Measurements from ENCODE around the gene FOXA3.

- TF ChIP-seq CTCF (IDR thresholded peaks at IDR 0.05) (no peak), POLR2A (IDR thresholded peaks at IDR 0.05) (no peak)
Measured at GRCh38 chr19:45852145-45852750, 11.9 kb upstream of the FOXA3 start.

Data from testis (tissue), 2 donors.